Measurements from ENCODE around the gene SMIM14.
"Not testable (repeated sequence)": the region's sequence is repeated elsewhere in the genome, so short reads cannot be mapped to it uniquely, and the experiment has no call there.

SMIM14 gene

DNA sequence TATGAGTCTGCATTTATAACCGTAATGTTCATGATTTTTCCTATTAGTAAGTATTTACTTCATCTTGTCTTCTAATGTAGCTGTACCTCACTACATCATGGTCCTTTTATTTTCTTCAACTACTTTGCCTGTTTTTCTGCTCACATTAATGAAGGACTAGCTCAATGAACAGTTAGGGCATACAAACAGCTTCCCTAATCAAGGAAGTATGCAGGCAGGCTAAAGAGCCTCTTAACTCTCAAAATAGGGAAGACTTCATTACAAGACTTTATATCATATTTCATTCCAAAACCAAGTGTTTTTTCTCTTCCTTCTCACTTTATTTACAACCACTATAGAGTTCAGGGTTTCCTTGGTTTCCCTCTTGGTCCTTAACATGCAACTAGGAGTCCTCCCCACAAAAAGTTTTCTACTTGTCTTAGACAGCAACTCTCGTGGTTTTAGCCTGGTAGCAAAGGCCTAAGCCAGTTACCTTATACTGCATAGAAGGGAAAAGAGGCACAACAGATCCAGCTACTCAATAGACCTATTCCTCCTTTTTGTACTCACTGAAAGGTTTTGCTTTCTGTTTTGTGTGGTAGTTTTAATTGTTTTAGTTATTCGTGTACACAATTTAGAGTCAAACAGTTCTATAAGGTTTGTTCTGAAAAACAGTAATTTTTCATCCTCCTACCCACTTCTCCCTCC lies 40.8 kb downstream of the SMIM14 start:
- DNase-seq = no peak

GRCh38 chr4:39596971-39597370 lies 41.7 kb downstream of the SMIM14 start:
- no peak for DNase-seq

- no peak for DNase-seq
Observed at GRCh38 chr4:39591290-39591689, 47.4 kb downstream of the SMIM14 start.

GRCh38 chr4:39587881-39588280 lies 50.8 kb downstream of the SMIM14 start:
- DNase-seq = no peak

GRCh38 chr4:39574946-39575345 lies 63.7 kb downstream of the SMIM14 start:
- no peak for DNase-seq

DNA sequence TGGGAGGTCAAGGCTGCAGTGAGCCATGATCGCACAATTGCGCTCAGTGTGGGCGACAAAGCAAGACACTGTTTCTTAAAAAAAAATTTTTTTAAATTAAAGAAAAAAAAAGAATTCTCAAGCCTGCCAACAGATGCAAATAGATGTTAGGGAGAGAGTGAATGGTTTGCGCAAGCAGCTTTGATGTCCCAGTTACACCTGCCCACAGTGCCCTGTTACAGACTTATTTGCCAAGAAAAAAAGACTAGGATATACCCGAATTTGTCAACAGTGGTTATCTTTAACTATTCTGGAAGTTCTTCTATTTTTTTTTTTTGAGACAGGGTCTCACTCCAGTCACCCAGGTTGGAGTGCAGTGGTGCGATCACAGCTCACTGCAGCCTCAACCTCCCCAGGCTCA lies 67.2 kb downstream of the SMIM14 start:
- no peak for DNase-seq

GRCh38 chr4:39571054-39571453 lies 67.6 kb downstream of the SMIM14 start:
- no peak for DNase-seq

- DNase-seq = no peak
Observed at GRCh38 chr4:39569209-39569608, 69.5 kb downstream of the SMIM14 start.

GRCh38 chr4:39568805-39569204 lies 69.9 kb downstream of the SMIM14 start:
- no peak for DNase-seq

GRCh38 chr4:39565878-39566600 lies 72.6 kb downstream of the SMIM14 start:
- no peak for DNase-seq

- DNase-seq = no peak
Observed at GRCh38 chr4:39563346-39563847, 75.3 kb downstream of the SMIM14 start.

GRCh38 chr4:39562792-39563191 lies 75.9 kb downstream of the SMIM14 start:
- no peak for DNase-seq

DNA sequence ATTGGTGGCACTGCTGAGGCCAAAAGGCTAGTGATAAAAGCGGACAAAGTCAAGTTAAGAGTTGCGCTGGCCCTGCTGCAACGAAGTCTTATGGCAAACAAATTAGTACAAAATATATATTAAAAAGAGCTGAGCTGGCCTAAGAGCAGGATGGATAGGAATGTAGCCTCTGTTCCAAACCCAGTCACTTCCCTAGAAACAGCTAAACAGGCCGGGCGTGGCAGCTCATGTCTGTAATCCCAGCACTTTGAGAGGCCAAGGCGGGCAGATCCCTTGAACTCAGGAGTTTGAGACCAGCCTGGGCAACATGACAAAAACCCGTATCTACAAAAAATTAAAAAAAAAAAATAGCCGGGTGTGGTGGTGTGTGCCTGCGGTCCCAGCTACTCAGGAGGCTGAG lies 79.0 kb downstream of the SMIM14 start:
- no peak for DNase-seq

GRCh38 chr4:39555472-39555871 lies 83.2 kb downstream of the SMIM14 start:
- no peak for DNase-seq

DNA sequence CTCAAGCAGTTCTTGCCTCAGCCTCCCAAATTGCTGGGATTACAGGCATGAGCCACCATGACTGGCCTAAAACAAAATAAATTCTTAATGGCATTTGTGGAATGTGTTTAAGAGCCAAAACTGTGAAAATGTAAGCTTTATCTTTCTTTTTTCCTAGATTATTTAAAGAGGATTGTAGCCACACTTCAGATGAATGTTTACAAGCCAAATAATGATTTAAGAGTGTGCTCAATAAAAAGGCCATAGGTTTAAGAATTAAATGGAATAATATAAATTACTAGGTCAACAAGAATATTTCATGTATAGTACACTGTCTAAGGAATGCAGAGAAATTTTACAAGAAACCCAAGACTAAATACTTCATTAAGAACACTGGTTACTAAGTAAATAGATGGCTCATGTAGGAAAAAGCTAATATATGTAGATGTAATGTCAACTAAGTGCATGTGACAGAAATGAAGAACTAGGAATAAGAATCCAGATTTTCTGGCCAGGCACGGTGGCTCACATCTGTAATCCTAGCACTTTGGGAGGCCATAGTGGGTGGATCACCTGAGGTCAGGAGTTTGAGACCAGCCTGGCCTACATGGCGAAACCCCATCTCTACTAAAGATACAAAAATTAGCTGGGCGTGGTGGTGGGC lies 90.1 kb downstream of the SMIM14 start:
- DNase-seq = no peak

GRCh38 chr4:39544580-39545315 lies 93.9 kb downstream of the SMIM14 start:
- DNase-seq = no peak

DNA sequence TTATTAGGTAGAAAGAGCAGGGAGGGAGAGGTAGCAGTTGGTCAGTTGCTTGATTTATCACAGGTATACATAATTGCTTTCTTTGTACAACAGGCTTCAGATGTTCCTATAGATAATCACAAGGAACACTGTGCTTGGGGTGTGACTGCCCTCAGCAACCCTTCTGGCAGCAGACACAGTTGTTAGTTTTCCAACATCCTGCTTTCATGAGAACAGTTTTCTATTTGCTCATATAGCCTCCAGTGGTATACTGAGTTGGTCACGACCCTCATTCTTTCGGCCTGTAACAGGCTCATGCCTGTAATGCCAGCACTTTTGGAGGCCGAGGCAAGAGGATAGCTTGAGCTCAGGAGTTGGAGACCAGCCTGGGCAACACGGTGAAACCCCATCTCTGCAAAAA lies 94.6 kb downstream of the SMIM14 start:
- DNase-seq = not testable (repeated sequence)

DNA sequence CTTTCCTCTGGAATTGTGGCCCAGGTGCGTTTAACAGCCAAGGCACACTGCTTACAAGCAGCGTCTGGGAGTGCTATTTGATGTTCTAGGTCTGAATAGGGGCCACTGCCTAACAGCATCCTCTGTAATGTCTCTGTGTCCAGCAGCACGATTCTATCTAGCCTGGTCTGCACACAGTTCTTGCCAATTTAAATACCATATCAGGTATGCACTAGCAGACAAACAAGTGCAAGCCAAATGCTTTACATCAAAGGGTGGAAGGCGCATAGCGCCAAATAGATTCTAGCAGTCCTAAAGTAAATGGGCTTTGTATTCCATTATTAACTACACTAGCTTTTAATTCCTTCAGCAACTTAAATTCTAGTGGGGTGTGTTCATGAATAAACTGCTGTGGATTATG lies 95.6 kb downstream of the SMIM14 start:
- no peak for DNase-seq

- no peak for DNase-seq
Observed at GRCh38 chr4:39542611-39543012, 96.1 kb downstream of the SMIM14 start.

DNA sequence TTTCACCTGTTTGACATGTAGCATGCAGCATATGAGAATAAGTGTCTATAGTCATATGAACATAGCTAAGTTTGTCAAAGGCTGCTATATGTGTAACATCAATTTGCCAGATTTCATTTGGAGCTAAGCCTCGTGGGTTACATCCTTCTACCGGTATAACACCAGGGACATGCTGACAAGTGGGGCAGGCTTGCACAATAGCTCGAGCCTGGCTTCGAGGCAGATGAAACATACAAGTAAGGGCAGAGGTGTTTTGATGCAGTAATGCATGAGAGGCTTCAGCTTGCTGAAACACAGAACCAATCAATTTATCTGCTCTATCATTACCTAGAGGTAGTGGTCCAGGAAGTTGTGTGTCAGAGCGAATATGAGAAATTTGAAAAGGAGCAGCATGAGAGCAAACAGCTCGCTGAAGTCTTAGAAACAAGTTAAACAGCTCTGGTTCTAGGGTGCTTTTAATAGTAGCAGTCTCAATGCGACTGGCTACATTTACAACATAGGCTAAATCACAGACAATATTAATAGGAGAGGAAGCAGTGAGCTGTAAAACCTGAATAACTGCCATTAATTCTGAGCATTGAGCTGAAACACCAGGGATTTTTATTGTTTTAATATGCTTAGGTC lies 96.6 kb downstream of the SMIM14 start:
- no peak for DNase-seq

- no peak for DNase-seq
Observed at GRCh38 chr4:39539089-39539611, 99.5 kb downstream of the SMIM14 start.

Data from amygdala (tissue), 56 donors.